Amygdala (tissue), 56 donors: ENCODE results near the gene PTTG2.
"Not testable (repeated sequence)": the region's sequence is repeated elsewhere in the genome, so short reads cannot be mapped to it uniquely, and the experiment has no call there.

ENCODE experiments used
- DNase-seq, 56 donors: peaks; one replicate each; lab custom pipeline; 2025; lab: John Stamatoyannopoulos, UW

Gene PTTG2

GRCh38 chr4:37960098-37960497 is at the start of gene PTTG2:
Gene PTTG2, plus strand, starts transcription at chr4:37960398. Its CDS starts 37 bp downstream, at chr4:37960435.
- no peak for DNase-seq

- no peak for DNase-seq
These were observed 45.7 kb upstream of the PTTG2 start for GRCh38 chr4:37914539-37914938.

GRCh38 chr4:37917388-37917787 is 42.8 kb upstream of the PTTG2 start:
- no peak for DNase-seq

- DNase-seq: no peak
These were observed 41.5 kb upstream of the PTTG2 start for GRCh38 chr4:37918653-37919052.

- no peak for DNase-seq
These were observed 37.9 kb upstream of the PTTG2 start for GRCh38 chr4:37922328-37922727.

GRCh38 chr4:37923089-37923488 is 37.1 kb upstream of the PTTG2 start:
- not testable (repeated sequence) for DNase-seq

- DNase-seq: no peak
These were observed 35.3 kb upstream of the PTTG2 start for GRCh38 chr4:37924946-37925345.

GRCh38 chr4:37927434-37927833 is 32.8 kb upstream of the PTTG2 start:
- DNase-seq: no peak

- peak in 4 of 56 donors; percentile 12 to 21 (median 14) for DNase-seq
These were observed 31.5 kb upstream of the PTTG2 start for GRCh38 chr4:37928426-37929416.

GRCh38 chr4:37934096-37934495 is 26.1 kb upstream of the PTTG2 start:
- no peak for DNase-seq

GRCh38 chr4:37934609-37935008 is 25.6 kb upstream of the PTTG2 start:
- DNase-seq: no peak

- DNase-seq: no peak
These were observed 25.2 kb upstream of the PTTG2 start for GRCh38 chr4:37935026-37935425.

GRCh38 chr4:37936889-37937498 is 23.2 kb upstream of the PTTG2 start:
- DNase-seq: peak in 1 of 56 donors; percentile 3

GRCh38 chr4:37938208-37938607 is 22.0 kb upstream of the PTTG2 start:
- DNase-seq: no peak

GRCh38 chr4:37946503-37947179 is 13.6 kb upstream of the PTTG2 start:
- peak in 19 of 56 donors; percentile 1 to 42 (median 12) for DNase-seq

GRCh38 chr4:37948542-37948941 is 11.7 kb upstream of the PTTG2 start:
- DNase-seq: no peak

- no peak for DNase-seq
These were observed 10.4 kb upstream of the PTTG2 start for GRCh38 chr4:37949636-37950426.

GRCh38 chr4:37951461-37952352 is 8.5 kb upstream of the PTTG2 start:
- DNase-seq: peak in 2 of 56 donors; percentile 1 to 5

- DNase-seq: no peak
These were observed 7.0 kb upstream of the PTTG2 start for GRCh38 chr4:37953156-37953555.
